Activated B cell treated with CpG ODN at 0.5 μM for 24 hours (primary cell): ENCODE measurements around the gene ETNK2. TPM values are rescaled to one million over a fixed set of nuclear protein-coding genes. Genes with fewer than 3 reads are reported as not detected.

ENCODE experiments used
- ATAC-seq: fragments of 200-7000 bp; cut with Tn5 transposase; one replicate; pipeline ENCODE4 v1.10.0; 2021; ENCODE audit warnings: low read depth, mild to moderate bottlenecking, moderate library complexity
- CTCF ChIA-PET: fragments of 350-600 bp; sonication (Branson Sonifier 250); formaldehyde crosslinking; loops from one replicate; lab custom pipeline; 2021; ENCODE audit warnings: antibody characterized with exemption; lab: Charles Lee
- POLR2A ChIA-PET: fragments of 350-600 bp; sonication (Branson Sonifier 250); formaldehyde crosslinking; loops from one replicate; lab custom pipeline; 2021; ENCODE audit warnings: antibody characterized with exemption; lab: Charles Lee
- DNase-seq: peaks from one replicate; pipeline ENCODE4 v3.0.0; 2022
- H3K27ac Mint-ChIP-seq: one replicate; pipeline ENCODE4 v1.8.0; 2020; ENCODE audit warnings: mixed read lengths
- H3K27me3 Mint-ChIP-seq: one replicate; pipeline ENCODE4 v1.8.0; 2021; ENCODE audit warnings: mixed read lengths
- H3K36me3 Mint-ChIP-seq: one replicate; pipeline ENCODE4 v1.8.0; 2021; ENCODE audit warnings: low read depth, mixed read lengths
- H3K4me1 Mint-ChIP-seq: one replicate; pipeline ENCODE4 v1.8.0; 2021; ENCODE audit warnings: mixed read lengths
- H3K4me3 Mint-ChIP-seq: one replicate; pipeline ENCODE4 v1.8.0; 2020; ENCODE audit warnings: mild to moderate bottlenecking, mixed read lengths
- H3K9me3 Mint-ChIP-seq: one replicate; pipeline ENCODE4 v1.8.0; 2020; ENCODE audit warnings: mixed read lengths
- intact Hi-C: fragments of 100-400 bp; cut with micrococcal nuclease; formaldehyde crosslinking; loops from one replicate; pipeline ENCODE4 v1.15.1; 2024
- total RNA-seq: library from RNA; stranded (reverse); gene quantifications from 2 replicates; pipeline ENCODE4 v1.2.3, GENCODE V29; 2022
- TF ChIP-seq, protein P1 (sequence below): fragments of 200-600 bp; IDR thresholded peaks from one replicate; pipeline ENCODE4 v1.8.0; 2022; ENCODE audit warnings: antibody characterized with exemption, mild to moderate bottlenecking

The ETNK2 gene
- total RNA-seq, 1 donor from 2014 or later, result 0.16 TPM

GRCh38 chr1:204126386-204126785 lies 25.5 kb downstream of the ETNK2 start:
- TF ChIP-seq, protein P1, sequence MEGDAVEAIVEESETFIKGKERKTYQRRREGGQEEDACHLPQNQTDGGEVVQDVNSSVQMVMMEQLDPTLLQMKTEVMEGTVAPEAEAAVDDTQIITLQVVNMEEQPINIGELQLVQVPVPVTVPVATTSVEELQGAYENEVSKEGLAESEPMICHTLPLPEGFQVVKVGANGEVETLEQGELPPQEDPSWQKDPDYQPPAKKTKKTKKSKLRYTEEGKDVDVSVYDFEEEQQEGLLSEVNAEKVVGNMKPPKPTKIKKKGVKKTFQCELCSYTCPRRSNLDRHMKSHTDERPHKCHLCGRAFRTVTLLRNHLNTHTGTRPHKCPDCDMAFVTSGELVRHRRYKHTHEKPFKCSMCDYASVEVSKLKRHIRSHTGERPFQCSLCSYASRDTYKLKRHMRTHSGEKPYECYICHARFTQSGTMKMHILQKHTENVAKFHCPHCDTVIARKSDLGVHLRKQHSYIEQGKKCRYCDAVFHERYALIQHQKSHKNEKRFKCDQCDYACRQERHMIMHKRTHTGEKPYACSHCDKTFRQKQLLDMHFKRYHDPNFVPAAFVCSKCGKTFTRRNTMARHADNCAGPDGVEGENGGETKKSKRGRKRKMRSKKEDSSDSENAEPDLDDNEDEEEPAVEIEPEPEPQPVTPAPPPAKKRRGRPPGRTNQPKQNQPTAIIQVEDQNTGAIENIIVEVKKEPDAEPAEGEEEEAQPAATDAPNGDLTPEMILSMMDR, result no peak
- H3K27me3 Mint-ChIP-seq, result peaks cover 5% of the 10 kb centered on the region
- no peaks in the 10 kb centered on the region for H3K36me3 Mint-ChIP-seq
- H3K4me3 Mint-ChIP-seq, result no peak overlapping the region
- no peak for DNase-seq
- intact Hi-C loops, result no loop called here
- POLR2A ChIA-PET, result no interaction called here
- ATAC-seq, result no peak
- no peaks in the 10 kb centered on the region for H3K9me3 Mint-ChIP-seq
- CTCF ChIA-PET, result no interaction called here
- H3K27ac Mint-ChIP-seq, result no peak overlapping the region
- H3K4me1 Mint-ChIP-seq, result peaks cover 6% of the 10 kb centered on the region

- ChIA-PET POLR2A (no interaction called here), CTCF (no interaction called here)
- Mint-ChIP-seq H3K36me3 (no peaks in the 10 kb centered on the region), H3K9me3 (no peaks in the 10 kb centered on the region), H3K4me1 (peaks cover 6% of the 10 kb centered on the region), H3K27ac (no peak overlapping the region), H3K4me3 (no peak overlapping the region), H3K27me3 (peaks cover 5% of the 10 kb centered on the region)
- TF ChIP-seq, protein P1, result no peak
- no peak for ATAC-seq
- intact Hi-C loops, result no loop called here
- no peak for DNase-seq
Measured at GRCh38 chr1:204125759-204126351, 26.0 kb downstream of the ETNK2 start.

DNA sequence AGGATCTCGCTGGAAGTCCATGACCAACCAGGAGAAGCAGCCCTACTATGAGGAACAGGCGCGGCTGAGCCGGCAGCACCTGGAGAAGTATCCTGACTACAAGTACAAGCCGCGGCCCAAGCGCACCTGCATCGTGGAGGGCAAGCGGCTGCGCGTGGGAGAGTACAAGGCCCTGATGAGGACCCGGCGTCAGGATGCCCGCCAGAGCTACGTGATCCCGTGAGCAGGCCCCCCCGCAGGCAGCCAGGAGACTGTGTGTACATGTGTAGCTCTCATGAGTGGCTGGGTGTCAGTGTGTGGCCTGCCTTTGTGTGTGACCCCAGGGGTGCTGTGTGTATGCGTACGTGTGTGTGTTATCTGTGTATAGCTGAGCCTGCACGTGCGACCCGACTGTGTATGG lies 27.2 kb downstream of the ETNK2 start:
- no peak overlapping the region for H3K4me3 Mint-ChIP-seq
- no peaks in the 10 kb centered on the region for H3K9me3 Mint-ChIP-seq
- no peaks in the 10 kb centered on the region for H3K27me3 Mint-ChIP-seq
- intact Hi-C loops, result no loop called here
- DNase-seq (no peak), ATAC-seq (no peak)
- H3K36me3 Mint-ChIP-seq, result no peaks in the 10 kb centered on the region
- H3K4me1 Mint-ChIP-seq, result peaks cover 6% of the 10 kb centered on the region
- TF ChIP-seq, protein P1, result no peak
- ChIA-PET CTCF (no interaction called here), POLR2A (no interaction called here)
- no peak overlapping the region for H3K27ac Mint-ChIP-seq

DNA sequence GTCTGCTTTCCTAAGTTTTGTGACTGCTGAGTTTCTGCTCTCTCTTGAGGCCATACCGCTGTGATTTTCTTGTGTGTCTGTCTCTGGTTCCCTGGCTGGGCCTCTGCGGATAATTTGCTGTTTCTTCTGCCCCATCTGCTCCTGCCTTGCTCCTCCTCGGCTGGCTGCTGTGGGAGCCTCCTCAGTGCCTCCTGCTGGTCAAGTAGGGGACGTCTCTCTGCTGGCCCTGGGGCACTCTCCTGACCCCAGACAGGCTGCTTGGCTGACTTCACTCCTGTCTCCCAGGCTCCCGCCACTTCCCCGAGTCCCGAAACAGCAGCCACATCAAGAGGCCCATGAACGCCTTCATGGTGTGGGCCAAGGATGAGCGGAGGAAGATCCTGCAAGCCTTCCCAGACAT lies 28.5 kb downstream of the ETNK2 start:
- Mint-ChIP-seq H3K27me3 (no peaks in the 10 kb centered on the region), H3K27ac (no peak overlapping the region), H3K4me1 (no peaks in the 10 kb centered on the region), H3K36me3 (no peaks in the 10 kb centered on the region), H3K9me3 (no peaks in the 10 kb centered on the region), H3K4me3 (no peak overlapping the region)
- TF ChIP-seq, protein P1, result no peak
- DNase-seq (no peak), ATAC-seq (no peak)
- CTCF ChIA-PET, result no interaction called here
- intact Hi-C loops, result no loop called here
- POLR2A ChIA-PET, result no interaction called here

- Mint-ChIP-seq H3K27me3 (no peaks in the 10 kb centered on the region), H3K4me3 (no peak overlapping the region), H3K9me3 (no peaks in the 10 kb centered on the region), H3K4me1 (no peaks in the 10 kb centered on the region), H3K36me3 (no peaks in the 10 kb centered on the region), H3K27ac (no peak overlapping the region)
- DNase-seq, result no peak
- intact Hi-C loops, result no loop called here
- no peak for ATAC-seq
- POLR2A ChIA-PET, result no interaction called here
- CTCF ChIA-PET, result no interaction called here
- TF ChIP-seq, protein P1, result no peak
Measured at GRCh38 chr1:204121840-204122555, 29.8 kb downstream of the ETNK2 start.
